HG03135 (cell line): ENCODE measurements around the gene OR10T2.
"Not testable (repeated sequence)": the region's sequence is repeated elsewhere in the genome, so short reads cannot be mapped to it uniquely, and the experiment has no call there.

Experiments used
- ATAC-seq: cut with Tn5 transposase; IDR thresholded peaks from one replicate; pipeline ENCODE4 v1.9.1; 2021; ENCODE audit warnings: mild to moderate bottlenecking, moderate library complexity; ENCODE audit not compliant: unreplicated experiment

The OR10T2 gene

GRCh38 chr1:158398818-158399514, at the start of gene OR10T2:
TSS of gene OR10T2 (minus strand) at chr1:158399466. CDS start at chr1:158399466, 0 bp downstream.
- ATAC-seq = no peak

- ATAC-seq = no peak
Observed at GRCh38 chr1:158445376-158445775, 46.1 kb upstream of the OR10T2 start.

DNA sequence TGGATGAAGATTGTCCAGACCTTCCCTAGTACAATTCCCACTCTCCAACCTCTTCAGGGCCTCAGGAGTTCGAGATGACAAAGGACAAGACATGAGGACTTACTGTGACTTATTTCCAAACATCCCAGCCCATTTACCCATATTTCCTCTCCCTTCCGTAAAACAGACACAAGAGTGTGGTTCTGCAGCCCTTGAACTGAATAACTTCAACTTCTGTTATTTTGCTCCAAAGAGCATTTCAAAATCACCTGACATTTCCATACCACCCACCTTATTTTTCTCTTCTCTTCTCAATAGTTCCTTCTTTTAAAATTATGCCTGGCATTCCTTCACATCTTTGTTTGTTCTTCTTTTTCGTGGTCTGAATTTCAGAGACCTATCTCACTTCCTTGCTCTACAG, 35.5 kb upstream of the OR10T2 start:
- ATAC-seq = no peak

DNA sequence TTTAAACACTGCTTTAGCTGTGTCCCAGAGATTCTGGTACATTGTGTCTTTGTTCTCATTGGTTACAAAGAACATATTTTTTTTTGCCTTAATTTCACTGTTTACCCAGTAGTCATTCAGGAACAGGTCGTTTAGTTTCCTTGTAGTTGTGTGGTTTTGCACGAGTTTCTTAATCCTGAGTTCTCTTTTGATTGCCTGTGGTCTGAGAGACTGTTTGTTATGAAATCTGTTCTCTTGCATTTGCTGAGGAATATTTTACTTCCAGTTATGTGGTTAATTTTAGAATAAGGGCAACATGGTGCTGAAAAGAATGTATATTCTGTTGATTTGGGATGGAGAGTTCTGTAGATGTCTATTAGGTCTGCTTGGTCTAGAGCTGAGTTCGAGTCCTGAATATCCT, 30.9 kb upstream of the OR10T2 start:
- ATAC-seq = not testable (repeated sequence)

GRCh38 chr1:158426137-158426536, 26.9 kb upstream of the OR10T2 start, which contains the start of gene OR10K2:
TSS of gene OR10K2 (minus strand) at chr1:158426237. CDS start at chr1:158420866, 5,371 bp downstream.
- no peak for ATAC-seq

- ATAC-seq = no peak
Observed at GRCh38 chr1:158425027-158425426, 25.8 kb upstream of the OR10T2 start.

- no peak for ATAC-seq
Observed at GRCh38 chr1:158422212-158422611, 22.9 kb upstream of the OR10T2 start.

GRCh38 chr1:158417586-158417985, 18.3 kb upstream of the OR10T2 start:
- no peak for ATAC-seq

DNA sequence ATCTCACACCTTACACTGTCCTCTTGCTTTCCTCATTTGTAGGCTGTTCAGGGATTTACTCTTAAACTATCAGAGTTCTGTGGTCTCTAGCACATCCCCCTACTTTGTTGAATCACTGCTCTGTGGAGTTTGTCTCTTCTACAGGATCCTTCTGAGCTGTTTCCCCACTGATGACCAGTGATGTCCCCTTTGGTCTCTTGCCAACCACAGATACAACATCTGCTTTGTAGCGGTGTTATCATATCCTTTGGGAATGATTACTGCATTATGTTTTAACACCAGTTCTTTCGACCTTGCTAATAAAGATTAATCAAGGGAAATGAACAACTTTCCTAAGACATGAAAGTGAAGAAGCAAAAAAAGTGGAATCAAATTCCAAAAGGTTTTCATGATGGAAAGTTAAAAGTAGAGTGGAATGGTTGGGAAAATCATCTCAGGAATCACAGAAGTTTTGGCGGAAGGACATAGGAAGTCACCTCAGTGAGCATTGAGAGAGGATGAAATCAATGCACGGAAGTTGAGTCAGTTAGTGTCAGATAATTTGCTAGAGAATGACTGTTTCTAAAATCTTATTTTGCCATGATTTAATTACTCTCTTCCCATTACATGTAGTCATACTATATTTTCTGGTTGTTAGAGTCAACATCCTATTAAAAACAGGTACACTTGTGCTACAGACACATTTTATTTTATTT, 15.5 kb upstream of the OR10T2 start:
- no peak for ATAC-seq

GRCh38 chr1:158407092-158407491, 7.8 kb upstream of the OR10T2 start:
- ATAC-seq = no peak

GRCh38 chr1:158400871-158401270, 1.6 kb upstream of the OR10T2 start:
- ATAC-seq = no peak

- ATAC-seq = no peak
Observed at GRCh38 chr1:158396646-158397045, 2.6 kb downstream of the OR10T2 start.

- ATAC-seq = no peak
Observed at GRCh38 chr1:158393476-158393875, 5.8 kb downstream of the OR10T2 start.

GRCh38 chr1:158391099-158391498, 8.2 kb downstream of the OR10T2 start:
- no peak for ATAC-seq

DNA sequence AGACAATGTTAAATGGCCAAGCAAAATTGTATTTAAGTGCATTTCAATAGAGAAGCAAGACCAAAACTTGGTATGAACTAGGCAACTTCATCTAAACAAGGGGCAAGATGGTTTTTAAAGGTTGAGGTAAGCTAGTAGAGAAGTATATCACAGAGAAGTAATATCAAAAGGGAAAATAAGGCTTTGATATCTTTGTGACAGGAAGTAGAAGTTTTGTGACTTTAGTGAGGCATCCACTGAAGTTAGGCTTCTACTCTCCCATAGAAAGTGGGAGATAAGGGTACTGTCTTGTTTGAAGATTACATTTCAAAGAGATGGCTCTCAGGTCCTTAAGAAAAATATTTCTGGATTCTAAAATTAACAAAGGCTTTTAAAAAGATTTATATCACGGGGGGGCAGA, 8.9 kb downstream of the OR10T2 start:
- no peak for ATAC-seq

GRCh38 chr1:158374860-158375259, 24.4 kb downstream of the OR10T2 start:
- no peak for ATAC-seq

GRCh38 chr1:158374101-158374500, 25.2 kb downstream of the OR10T2 start:
- ATAC-seq = not testable (repeated sequence)

GRCh38 chr1:158371188-158371953, 27.9 kb downstream of the OR10T2 start:
- ATAC-seq = peak; percentile 96

DNA sequence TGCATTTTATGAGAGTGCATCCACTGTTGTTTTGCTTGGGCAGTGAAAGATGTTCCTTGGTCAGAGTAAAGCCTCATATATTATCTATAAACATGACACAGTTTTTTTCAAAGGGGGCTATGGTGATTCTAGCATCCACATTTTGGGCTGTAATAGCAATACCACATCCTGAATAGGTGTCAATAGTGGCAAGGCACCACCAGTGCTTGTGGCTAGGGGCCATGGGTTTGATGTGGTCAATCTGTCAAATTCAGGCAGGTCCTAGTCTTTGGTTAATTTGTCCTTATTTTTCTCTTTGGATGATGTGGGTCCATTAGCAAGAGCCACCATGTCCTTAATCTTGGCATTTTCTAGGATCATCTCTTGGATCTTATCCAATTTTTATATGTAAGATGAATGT, 32.5 kb downstream of the OR10T2 start:
- no peak for ATAC-seq

DNA sequence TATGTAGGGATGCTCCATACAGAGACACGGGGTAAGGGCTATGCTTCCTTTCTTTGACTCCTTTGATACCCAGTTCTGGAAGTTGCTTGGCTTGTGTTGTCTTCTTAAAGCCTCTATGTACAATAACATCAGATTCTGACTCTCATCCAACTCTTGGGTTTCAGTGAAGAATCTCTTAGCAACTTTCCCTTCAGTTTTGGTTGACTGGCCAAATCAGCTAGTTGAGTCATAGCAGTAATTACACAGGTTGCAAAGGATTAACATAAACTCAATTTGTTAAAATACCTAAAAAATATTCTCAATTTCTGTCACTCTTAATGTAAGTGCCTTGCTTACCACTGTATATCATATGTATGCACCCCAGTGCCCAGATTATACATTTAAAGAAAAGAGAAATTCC, 36.3 kb downstream of the OR10T2 start:
- ATAC-seq = no peak

- no peak for ATAC-seq
Observed at GRCh38 chr1:158362482-158362881, 36.8 kb downstream of the OR10T2 start.

- no peak for ATAC-seq
Observed at GRCh38 chr1:158357441-158357840, 41.8 kb downstream of the OR10T2 start.
